ENCODE results near the gene PPL.

DNA sequence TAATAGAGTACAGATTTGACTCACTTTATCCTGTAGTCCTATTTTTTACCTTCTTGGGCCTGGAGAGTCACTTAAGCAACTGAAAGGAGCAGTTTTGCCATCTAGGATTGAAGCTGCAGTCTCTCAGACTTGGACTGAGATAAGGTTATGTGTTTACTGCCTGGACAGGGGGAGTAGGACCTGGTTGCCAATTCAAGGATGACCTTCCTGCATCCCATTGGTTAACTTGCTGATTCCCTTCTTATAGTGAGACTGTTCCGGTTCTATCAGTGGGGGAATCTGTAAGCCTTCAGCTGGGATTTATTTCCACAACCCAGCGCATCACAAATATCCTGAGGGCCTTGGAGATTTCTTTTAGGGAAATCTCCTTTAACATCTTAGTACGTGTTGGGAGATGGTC is 86.7 kb downstream of the PPL start:
- TF ChIP-seq YY1 (tag by site-specific recombination; IDR thresholded peaks at IDR 0.05) (no peak), MYNN (tag by site-specific recombination; IDR thresholded peaks at IDR 0.05; ENCODE audit: borderline replicate concordance) (no peak), ZNF621 (tag by site-specific recombination; IDR thresholded peaks at IDR 0.05) (no peak), SETDB1 (IDR thresholded peaks at IDR 0.05; ENCODE audit: insufficient read length, low read length) (no peak), ZNF10 (tag by site-specific recombination; IDR thresholded peaks at IDR 0.05) (no peak), GLIS2 (tag by site-specific recombination; IDR thresholded peaks at IDR 0.05) (no peak), ZNF37A (tag by site-specific recombination; IDR thresholded peaks at IDR 0.05) (no peak)
- TF ChIP-seq, protein P1, sequence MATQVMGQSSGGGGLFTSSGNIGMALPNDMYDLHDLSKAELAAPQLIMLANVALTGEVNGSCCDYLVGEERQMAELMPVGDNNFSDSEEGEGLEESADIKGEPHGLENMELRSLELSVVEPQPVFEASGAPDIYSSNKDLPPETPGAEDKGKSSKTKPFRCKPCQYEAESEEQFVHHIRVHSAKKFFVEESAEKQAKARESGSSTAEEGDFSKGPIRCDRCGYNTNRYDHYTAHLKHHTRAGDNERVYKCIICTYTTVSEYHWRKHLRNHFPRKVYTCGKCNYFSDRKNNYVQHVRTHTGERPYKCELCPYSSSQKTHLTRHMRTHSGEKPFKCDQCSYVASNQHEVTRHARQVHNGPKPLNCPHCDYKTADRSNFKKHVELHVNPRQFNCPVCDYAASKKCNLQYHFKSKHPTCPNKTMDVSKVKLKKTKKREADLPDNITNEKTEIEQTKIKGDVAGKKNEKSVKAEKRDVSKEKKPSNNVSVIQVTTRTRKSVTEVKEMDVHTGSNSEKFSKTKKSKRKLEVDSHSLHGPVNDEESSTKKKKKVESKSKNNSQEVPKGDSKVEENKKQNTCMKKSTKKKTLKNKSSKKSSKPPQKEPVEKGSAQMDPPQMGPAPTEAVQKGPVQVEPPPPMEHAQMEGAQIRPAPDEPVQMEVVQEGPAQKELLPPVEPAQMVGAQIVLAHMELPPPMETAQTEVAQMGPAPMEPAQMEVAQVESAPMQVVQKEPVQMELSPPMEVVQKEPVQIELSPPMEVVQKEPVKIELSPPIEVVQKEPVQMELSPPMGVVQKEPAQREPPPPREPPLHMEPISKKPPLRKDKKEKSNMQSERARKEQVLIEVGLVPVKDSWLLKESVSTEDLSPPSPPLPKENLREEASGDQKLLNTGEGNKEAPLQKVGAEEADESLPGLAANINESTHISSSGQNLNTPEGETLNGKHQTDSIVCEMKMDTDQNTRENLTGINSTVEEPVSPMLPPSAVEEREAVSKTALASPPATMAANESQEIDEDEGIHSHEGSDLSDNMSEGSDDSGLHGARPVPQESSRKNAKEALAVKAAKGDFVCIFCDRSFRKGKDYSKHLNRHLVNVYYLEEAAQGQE (tag by site-specific recombination; IDR thresholded peaks at IDR 0.05) = no peak
- TF ChIP-seq, protein P2, sequence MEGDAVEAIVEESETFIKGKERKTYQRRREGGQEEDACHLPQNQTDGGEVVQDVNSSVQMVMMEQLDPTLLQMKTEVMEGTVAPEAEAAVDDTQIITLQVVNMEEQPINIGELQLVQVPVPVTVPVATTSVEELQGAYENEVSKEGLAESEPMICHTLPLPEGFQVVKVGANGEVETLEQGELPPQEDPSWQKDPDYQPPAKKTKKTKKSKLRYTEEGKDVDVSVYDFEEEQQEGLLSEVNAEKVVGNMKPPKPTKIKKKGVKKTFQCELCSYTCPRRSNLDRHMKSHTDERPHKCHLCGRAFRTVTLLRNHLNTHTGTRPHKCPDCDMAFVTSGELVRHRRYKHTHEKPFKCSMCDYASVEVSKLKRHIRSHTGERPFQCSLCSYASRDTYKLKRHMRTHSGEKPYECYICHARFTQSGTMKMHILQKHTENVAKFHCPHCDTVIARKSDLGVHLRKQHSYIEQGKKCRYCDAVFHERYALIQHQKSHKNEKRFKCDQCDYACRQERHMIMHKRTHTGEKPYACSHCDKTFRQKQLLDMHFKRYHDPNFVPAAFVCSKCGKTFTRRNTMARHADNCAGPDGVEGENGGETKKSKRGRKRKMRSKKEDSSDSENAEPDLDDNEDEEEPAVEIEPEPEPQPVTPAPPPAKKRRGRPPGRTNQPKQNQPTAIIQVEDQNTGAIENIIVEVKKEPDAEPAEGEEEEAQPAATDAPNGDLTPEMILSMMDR (tag by site-specific recombination; IDR thresholded peaks at IDR 0.05) = no peak

All from HEK293 (cell line).